ENCODE data around the gene TENT5C.
A peak's percentile ranks its signal among the peaks of the same experiment; 100 is the strongest.

TENT5C gene

DNA sequence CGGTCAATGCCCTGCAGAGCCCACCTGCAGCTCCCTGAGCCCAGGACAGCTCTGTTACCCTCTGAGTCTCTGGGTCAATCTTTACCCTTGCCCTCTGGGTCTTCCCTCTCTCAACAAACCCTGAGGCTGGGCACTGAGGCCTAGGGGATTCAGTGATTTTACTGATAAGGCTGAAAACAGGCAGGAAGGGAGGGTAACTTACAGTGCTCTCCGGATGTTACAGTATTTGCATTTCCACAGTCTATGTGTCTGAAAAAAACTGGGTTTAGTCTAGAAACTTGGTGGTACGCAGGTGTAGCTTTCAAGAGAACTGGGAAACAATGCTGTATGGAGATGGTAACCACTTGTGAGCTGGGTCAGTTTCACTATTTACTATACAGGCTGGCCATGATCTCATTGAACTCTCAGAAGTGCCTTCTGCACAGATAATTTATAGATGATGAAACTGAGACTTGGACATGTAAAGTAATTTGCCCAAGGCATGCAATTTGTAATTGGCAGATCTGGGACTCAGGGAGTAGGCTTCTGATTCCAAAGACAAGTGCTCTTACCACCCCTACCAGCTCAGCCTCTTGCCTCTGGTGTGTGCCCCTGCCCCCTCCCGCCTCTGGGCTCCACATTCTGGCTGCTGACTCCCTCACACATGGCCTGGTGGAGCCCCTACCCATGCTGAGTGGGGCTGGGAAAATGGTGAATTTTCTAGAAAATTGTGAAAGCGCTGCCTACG lies 48.8 kb downstream of the TENT5C start:
- DNase-seq (ENCODE audit: low read depth) = no peak
- TF ChIP-seq, protein P1, sequence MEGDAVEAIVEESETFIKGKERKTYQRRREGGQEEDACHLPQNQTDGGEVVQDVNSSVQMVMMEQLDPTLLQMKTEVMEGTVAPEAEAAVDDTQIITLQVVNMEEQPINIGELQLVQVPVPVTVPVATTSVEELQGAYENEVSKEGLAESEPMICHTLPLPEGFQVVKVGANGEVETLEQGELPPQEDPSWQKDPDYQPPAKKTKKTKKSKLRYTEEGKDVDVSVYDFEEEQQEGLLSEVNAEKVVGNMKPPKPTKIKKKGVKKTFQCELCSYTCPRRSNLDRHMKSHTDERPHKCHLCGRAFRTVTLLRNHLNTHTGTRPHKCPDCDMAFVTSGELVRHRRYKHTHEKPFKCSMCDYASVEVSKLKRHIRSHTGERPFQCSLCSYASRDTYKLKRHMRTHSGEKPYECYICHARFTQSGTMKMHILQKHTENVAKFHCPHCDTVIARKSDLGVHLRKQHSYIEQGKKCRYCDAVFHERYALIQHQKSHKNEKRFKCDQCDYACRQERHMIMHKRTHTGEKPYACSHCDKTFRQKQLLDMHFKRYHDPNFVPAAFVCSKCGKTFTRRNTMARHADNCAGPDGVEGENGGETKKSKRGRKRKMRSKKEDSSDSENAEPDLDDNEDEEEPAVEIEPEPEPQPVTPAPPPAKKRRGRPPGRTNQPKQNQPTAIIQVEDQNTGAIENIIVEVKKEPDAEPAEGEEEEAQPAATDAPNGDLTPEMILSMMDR (conservative IDR thresholded peaks at IDR 0.05; ENCODE audit: low read depth, low read length) = no peak
- no peak overlapping the region for H3K4me3 ChIP-seq (ENCODE audit: low read length)

DNA sequence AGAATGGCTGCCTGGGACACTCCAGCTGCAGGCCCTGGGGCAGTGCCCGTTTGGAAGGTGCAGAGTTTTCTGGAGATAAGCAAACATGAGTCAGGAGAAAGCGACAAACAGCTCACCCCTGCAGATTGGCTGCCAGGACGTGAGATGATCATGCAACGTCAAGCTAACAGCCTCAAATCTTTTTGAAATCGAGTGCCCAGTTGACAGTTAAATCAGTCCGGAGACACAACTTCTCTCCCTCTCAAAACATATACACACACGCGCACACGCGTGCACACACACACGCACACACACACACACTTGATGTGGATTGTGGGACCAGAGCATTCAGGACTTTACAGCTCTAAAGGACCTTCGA lies 49.4 kb downstream of the TENT5C start:
- H3K4me3 ChIP-seq (ENCODE audit: low read length) = no peak overlapping the region
- TF ChIP-seq, protein P1 (conservative IDR thresholded peaks at IDR 0.05; ENCODE audit: low read depth, low read length) = no peak
- DNase-seq (ENCODE audit: low read depth) = no peak

DNA sequence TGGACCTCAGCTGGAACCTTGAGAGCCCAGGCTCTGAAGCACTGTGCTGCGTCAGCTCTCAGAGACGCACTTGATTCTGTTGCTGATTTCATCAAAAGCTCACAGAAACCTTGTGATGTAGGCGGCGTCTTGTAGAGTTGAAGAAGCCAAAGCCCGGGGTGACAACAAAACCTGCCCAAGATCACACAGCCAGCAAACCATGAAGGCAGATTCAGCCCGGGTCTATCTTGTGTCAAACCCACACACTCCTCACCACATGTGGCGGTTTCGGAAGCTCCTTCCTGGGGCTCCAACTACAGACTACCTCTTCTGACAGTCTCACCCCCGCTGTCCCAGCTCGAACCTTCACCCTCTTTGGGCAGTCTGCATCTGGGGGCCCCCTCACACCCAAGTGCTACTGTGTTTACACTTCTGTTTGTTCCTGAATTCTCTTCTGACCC lies 50.4 kb downstream of the TENT5C start:
- TF ChIP-seq, protein P1 (conservative IDR thresholded peaks at IDR 0.05; ENCODE audit: low read depth, low read length) = no peak
- no peak for DNase-seq (ENCODE audit: low read depth)
- no peak overlapping the region for H3K4me3 ChIP-seq (ENCODE audit: low read length)

DNA sequence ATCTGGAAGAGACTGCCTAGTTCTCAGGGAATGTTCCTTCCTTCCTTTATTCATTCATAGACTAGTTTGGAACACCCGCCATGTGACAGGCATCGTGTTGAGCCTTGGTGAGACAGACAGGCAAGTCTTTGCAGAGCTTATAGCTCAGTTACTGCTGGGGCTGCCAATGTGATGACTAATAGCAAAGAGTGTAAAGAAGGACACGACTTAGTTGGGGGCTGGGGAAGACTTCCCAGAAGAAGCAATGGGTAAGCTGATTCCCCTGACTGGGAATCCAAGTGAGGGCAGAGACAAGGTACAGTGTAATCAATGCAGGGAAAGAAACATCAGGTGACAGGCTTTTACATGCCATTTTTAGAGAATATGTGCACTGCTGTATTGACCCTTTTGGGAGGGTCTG lies 51.2 kb downstream of the TENT5C start:
- no peak overlapping the region for H3K4me3 ChIP-seq (ENCODE audit: low read length)
- DNase-seq (ENCODE audit: low read depth) = peak; percentile 96
- TF ChIP-seq, protein P1 (conservative IDR thresholded peaks at IDR 0.05; ENCODE audit: low read depth, low read length) = no peak

DNA sequence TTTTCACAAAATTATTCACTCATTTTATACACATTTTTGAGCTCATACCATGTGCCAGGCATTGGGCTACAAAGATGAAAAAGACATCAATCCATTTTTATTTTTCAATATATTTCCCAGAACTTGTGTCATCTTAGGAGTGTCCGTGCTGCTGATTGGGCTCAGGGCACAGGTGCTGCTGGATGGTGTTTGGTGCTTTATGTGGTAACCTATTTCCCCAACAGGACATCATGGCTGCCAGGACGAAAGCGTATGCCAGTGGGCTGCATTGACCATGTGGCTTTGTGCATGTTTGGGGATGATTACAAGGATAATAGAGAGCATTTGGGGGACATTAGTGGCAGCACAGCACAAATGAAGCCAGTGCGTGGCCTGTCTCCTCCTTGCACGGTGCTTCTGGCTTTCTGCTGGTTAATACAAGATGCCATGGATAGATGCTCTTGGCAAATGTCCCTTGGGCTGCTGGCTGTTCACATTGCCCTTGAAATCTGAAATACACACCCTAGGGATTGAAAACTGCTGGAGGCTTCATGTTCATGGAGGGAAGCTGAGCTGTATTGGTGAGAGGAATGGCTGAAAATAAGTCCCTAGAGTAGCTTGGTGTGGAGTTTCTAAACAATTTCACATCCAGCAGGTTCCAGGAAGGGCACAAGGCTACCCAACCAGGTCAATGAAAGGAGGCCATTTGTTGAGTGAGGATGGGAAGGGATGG lies 52.3 kb downstream of the TENT5C start:
- TF ChIP-seq, protein P1 (conservative IDR thresholded peaks at IDR 0.05; ENCODE audit: low read depth, low read length) = no peak
- no peak overlapping the region for H3K4me3 ChIP-seq (ENCODE audit: low read length)

DNA sequence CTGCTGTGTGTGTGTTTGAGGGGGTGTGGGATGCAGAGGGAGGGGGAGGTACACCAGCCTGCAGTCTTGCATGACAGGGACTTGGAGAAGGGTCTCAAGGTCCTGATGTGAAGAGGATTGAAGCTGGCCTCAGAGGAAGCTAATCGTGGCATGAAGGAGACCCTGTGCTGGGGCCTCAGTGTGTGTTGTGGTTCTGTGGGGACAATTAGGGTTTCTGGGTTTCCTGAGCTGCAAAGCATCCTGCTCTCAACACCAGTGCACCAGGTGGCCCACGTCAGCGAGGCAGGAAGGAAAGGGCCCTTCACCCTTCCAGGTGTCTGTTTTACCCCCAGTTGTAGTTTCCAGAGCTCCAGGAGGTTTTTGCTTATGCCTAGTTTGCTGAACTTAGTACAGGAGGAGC lies 52.8 kb downstream of the TENT5C start:
- TF ChIP-seq, protein P1 (conservative IDR thresholded peaks at IDR 0.05; ENCODE audit: low read depth, low read length) = no peak
- no peak for DNase-seq (ENCODE audit: low read depth)
- no peak overlapping the region for H3K4me3 ChIP-seq (ENCODE audit: low read length)

More for the DNA sequence above, 52.3 kb downstream of the TENT5C start:
- DNase-seq (ENCODE audit: low read depth) = no peak

Measured in retinal pigment epithelial cell (primary cell).